Peyer's patch (tissue), 4 donors: ENCODE data around the gene E2F2.

Experiments
- CTCF ChIP-seq, 6 experiments: fragments of 450-650 bp in 4 of 6; fragments of 200-600 bp in 2 of 6; sonication (generic) in 1 of 6; IDR thresholded peaks; one replicate each; pipeline ENCODE4 v1.5.1; 2017 to 2019; ENCODE audit warnings: antibody characterized with exemption in 6 of 6, mild to moderate bottlenecking in 3 of 6, moderate library complexity in 1 of 6
- POLR2A ChIP-seq, 2 donors: fragments of 450-650 bp; IDR thresholded peaks; one replicate each; pipeline ENCODE4 v1.5.1; 2017; ENCODE audit warnings: antibody characterized with exemption in 2 of 2, mild to moderate bottlenecking in 2 of 2, moderate library complexity in 2 of 2

- TF ChIP-seq CTCF (IDR thresholded peaks at IDR 0.05): no peak
- TF ChIP-seq POLR2A (IDR thresholded peaks at IDR 0.05): no peak
These were observed 32.8 kb upstream of the E2F2 start for GRCh38 chr1:23563755-23564374.
